Astrocyte (in vitro differentiated cells and primary cell): ENCODE measurements around the gene B3GALNT2. TPM values are rescaled to one million over a fixed set of nuclear protein-coding genes. Genes with fewer than 3 reads are reported as not detected.
"Not testable (repeated sequence)": the region's sequence is repeated elsewhere in the genome, so short reads cannot be mapped to it uniquely, and the experiment has no call there.

Experiments used
- DNase-seq: peaks from one replicate; pipeline ENCODE4 v3.0.0-alpha.2; 2010; ENCODE audit warnings: low read depth
- FAIRE-seq: peaks from 2 replicates; lab custom pipeline; 2011; peaks lifted over from hg19 to GRCh38; lab: Jason Lieb, UNC
- H2AFZ ChIP-seq: 2 replicates; pipeline ENCODE4 v1.6.0; 2012; ENCODE audit warnings: low read depth, low read length, inconsistent platforms
- H3K27ac ChIP-seq: 2 replicates; pipeline ENCODE4 v1.5.1; 2011; ENCODE audit warnings: low read depth, low read length, inconsistent platforms
- H3K27me3 ChIP-seq: 2 replicates; pipeline ENCODE4 v1.6.0; 2011; ENCODE audit warnings: low read length, inconsistent platforms; ENCODE audit not compliant: insufficient read depth
- H3K36me3 ChIP-seq: 2 replicates; pipeline ENCODE4 v1.5.1; 2011; ENCODE audit warnings: low read length, inconsistent platforms; ENCODE audit not compliant: insufficient read depth
- H3K4me1 ChIP-seq: 2 replicates; pipeline ENCODE4 v1.5.1; 2011; ENCODE audit warnings: low read length, inconsistent platforms; ENCODE audit not compliant: insufficient read depth
- H3K4me2 ChIP-seq: 2 replicates; pipeline ENCODE4 v1.6.0; 2012; ENCODE audit warnings: low read length, inconsistent platforms
- H3K4me3 ChIP-seq: 2 replicates; pipeline ENCODE4 v1.5.1; 2011; ENCODE audit warnings: low read depth, mild to moderate bottlenecking, low read length, inconsistent platforms; ENCODE audit not compliant: insufficient read depth
- H3K79me2 ChIP-seq: 2 replicates; pipeline ENCODE4 v1.6.0; 2012; ENCODE audit warnings: mild to moderate bottlenecking, low read length, inconsistent platforms; ENCODE audit not compliant: insufficient read depth
- H3K9ac ChIP-seq: 2 replicates; pipeline ENCODE4 v1.6.0; 2012; ENCODE audit warnings: mild to moderate bottlenecking, low read length, inconsistent platforms
- H3K9me3 ChIP-seq: 2 replicates; pipeline ENCODE4 v1.5.1; 2012; ENCODE audit warnings: low read depth, mild to moderate bottlenecking, low read length, inconsistent platforms; ENCODE audit not compliant: insufficient read depth
- H4K20me1 ChIP-seq: 2 replicates; pipeline ENCODE4 v1.6.0; 2012; ENCODE audit warnings: low read length, inconsistent platforms; ENCODE audit not compliant: insufficient read depth
- H3K27ac Mint-ChIP-seq: one replicate; pipeline ENCODE4 v1.8.0; 2021; ENCODE audit warnings: mild to moderate bottlenecking, mixed read lengths; ENCODE audit not compliant: unreplicated experiment
- H3K27me3 Mint-ChIP-seq: one replicate; pipeline ENCODE4 v1.8.0; 2021; ENCODE audit warnings: low read depth, mixed read lengths; ENCODE audit not compliant: unreplicated experiment
- H3K36me3 Mint-ChIP-seq: one replicate; pipeline ENCODE4 v1.8.0; 2021; ENCODE audit warnings: low read depth, mixed read lengths; ENCODE audit not compliant: unreplicated experiment
- H3K4me1 Mint-ChIP-seq: one replicate; pipeline ENCODE4 v1.8.0; 2021; ENCODE audit warnings: low read depth, mixed read lengths; ENCODE audit not compliant: unreplicated experiment
- H3K4me3 Mint-ChIP-seq: one replicate; pipeline ENCODE4 v1.8.0; 2021; ENCODE audit warnings: mild to moderate bottlenecking, moderate library complexity, mixed read lengths; ENCODE audit not compliant: unreplicated experiment
- H3K9me3 Mint-ChIP-seq: one replicate; pipeline ENCODE4 v1.8.0; 2021; ENCODE audit warnings: mild to moderate bottlenecking, mixed read lengths; ENCODE audit not compliant: unreplicated experiment
- CTCF ChIP-seq: IDR thresholded peaks from 2 replicates; pipeline ENCODE4 v1.5.1; 2011; ENCODE audit warnings: low read depth, mild to moderate bottlenecking, inconsistent platforms, low read length, moderate library complexity; ENCODE audit not compliant: insufficient read depth
- EZH2 ChIP-seq: IDR thresholded peaks from 2 replicates; pipeline ENCODE4 v1.6.1; 2012; ENCODE audit warnings: mild to moderate bottlenecking, low read length, inconsistent platforms; ENCODE audit not compliant: insufficient read depth
- total RNA-seq: library from RNA; stranded (reverse); gene quantifications from 2 replicates; pipeline ENCODE4 v1.2.1, GENCODE V29; 2021

Gene B3GALNT2
- total RNA-seq, 1 donor from 2014 or later, result 40.5 TPM

DNA sequence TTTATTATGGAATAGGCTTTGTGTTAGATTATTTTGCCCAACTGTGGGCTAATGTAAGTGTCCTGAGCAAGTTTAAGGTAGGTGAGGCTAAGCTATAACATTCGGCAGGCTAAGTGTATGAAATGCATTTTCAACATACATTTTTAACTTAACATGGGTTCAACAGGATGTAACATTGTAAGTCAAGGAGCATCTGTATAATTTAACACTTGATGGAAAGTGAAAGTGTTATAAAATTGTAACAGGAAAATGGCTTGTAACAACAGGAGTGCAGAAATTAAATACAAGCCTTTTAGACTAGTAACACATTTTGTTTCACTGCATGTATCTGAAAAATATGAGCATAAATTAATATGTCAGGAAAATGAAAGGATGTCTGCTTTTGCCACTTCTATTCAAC is 42.3 kb downstream of the B3GALNT2 start:
- FAIRE-seq, result no peak
- Histone ChIP-seq H3K4me3 (no peak overlapping the region), H3K36me3 (peaks cover 3% of the 10 kb centered on the region), H3K9me3 (no peaks in the 10 kb centered on the region), H3K4me2 (no peak overlapping the region), H3K27ac (no peak overlapping the region), H3K9ac (no peak overlapping the region), H3K79me2 (no peaks in the 10 kb centered on the region), H4K20me1 (no peaks in the 10 kb centered on the region), H2AFZ (no peak overlapping the region), H3K27me3 (no peaks in the 10 kb centered on the region), H3K4me1 (no peaks in the 10 kb centered on the region)
- Mint-ChIP-seq H3K4me1 (no peaks in the 10 kb centered on the region), H3K27ac (no peak overlapping the region), H3K4me3 (no peak overlapping the region), H3K36me3 (no peaks in the 10 kb centered on the region), H3K9me3 (no peaks in the 10 kb centered on the region), H3K27me3 (no peaks in the 10 kb centered on the region)
- DNase-seq, result no peak
- TF ChIP-seq EZH2 (no peak), CTCF (no peak)

DNA sequence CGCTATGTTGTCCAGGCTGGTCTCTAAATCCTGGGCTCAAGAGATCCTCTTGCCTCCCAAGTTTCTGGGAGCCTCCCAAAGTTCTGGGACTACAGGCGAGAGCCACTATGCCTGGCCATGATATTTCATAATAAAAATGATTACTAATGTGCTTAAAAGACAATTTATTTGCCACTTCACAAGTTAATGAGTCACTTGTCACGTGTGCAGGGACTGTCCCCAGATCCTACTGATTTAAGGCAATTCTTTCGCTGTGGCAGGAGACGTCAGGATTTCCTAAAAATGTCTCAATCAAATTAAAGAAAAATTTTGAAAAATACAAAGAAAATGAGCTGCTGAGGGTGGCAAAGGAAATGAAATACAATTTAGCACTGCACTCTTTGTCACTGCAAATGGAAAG is 43.5 kb downstream of the B3GALNT2 start:
- Mint-ChIP-seq H3K4me1 (no peaks in the 10 kb centered on the region), H3K4me3 (no peak overlapping the region), H3K27ac (no peak overlapping the region), H3K27me3 (no peaks in the 10 kb centered on the region), H3K9me3 (no peaks in the 10 kb centered on the region), H3K36me3 (no peaks in the 10 kb centered on the region)
- H3K4me1 ChIP-seq, result no peaks in the 10 kb centered on the region
- no peak overlapping the region for H2AFZ ChIP-seq
- no peak overlapping the region for H3K4me3 ChIP-seq
- DNase-seq, result no peak
- no peaks in the 10 kb centered on the region for H3K79me2 ChIP-seq
- no peaks in the 10 kb centered on the region for H3K9me3 ChIP-seq
- no peak overlapping the region for H3K4me2 ChIP-seq
- no peaks in the 10 kb centered on the region for H4K20me1 ChIP-seq
- no peaks in the 10 kb centered on the region for H3K27me3 ChIP-seq
- H3K9ac ChIP-seq, result no peak overlapping the region
- no peak for FAIRE-seq
- TF ChIP-seq EZH2 (no peak), CTCF (no peak)
- H3K27ac ChIP-seq, result no peak overlapping the region
- H3K36me3 ChIP-seq, result peaks cover 3% of the 10 kb centered on the region

DNA sequence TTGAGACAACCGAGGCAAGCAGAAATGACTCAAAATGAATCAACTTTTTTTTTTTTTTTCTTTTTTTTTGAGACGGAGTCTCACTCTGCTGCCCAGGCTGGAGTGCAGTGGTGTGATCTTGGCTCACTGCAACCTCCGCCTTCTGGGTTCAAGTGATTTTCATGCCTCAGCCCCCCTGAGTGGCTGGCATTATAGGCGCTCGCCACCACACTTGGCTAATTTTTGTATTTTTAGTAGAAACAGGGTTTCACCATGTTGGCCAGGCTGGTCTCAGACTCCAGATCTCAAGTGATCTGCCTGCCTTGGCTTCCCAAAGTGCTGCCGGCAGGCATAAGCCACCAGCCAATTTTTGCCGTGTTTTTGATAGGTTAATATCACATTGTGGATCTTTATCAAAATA is 46.4 kb downstream of the B3GALNT2 start:
- DNase-seq, H3K4me1 ChIP-seq: not testable (repeated sequence)

More for the DNA sequence above, 46.4 kb downstream of the B3GALNT2 start:
- H3K27ac Mint-ChIP-seq, FAIRE-seq, H3K27me3 ChIP-seq, H3K36me3 Mint-ChIP-seq, H2AFZ ChIP-seq, H3K4me1 Mint-ChIP-seq, H3K36me3 ChIP-seq, H3K4me3 Mint-ChIP-seq, H3K27me3 Mint-ChIP-seq, H3K79me2 ChIP-seq, H3K4me2 ChIP-seq, H3K9ac ChIP-seq, H3K27ac ChIP-seq, H4K20me1 ChIP-seq, H3K4me3 ChIP-seq, H3K9me3 Mint-ChIP-seq, H3K9me3 ChIP-seq: not testable (repeated sequence)
